ENCODE results near the gene PLCH1. TPM values are rescaled to one million over a fixed set of nuclear protein-coding genes. Genes with fewer than 3 reads are reported as not detected.

The PLCH1 gene
- total and polyA plus RNA-seq, 2 of the 8 experiments (the other 6 are each of a cell fraction or from before 2014, with no cell fraction given) = 5.8 to 17.2 TPM

- TF ChIP-seq, protein P1, sequence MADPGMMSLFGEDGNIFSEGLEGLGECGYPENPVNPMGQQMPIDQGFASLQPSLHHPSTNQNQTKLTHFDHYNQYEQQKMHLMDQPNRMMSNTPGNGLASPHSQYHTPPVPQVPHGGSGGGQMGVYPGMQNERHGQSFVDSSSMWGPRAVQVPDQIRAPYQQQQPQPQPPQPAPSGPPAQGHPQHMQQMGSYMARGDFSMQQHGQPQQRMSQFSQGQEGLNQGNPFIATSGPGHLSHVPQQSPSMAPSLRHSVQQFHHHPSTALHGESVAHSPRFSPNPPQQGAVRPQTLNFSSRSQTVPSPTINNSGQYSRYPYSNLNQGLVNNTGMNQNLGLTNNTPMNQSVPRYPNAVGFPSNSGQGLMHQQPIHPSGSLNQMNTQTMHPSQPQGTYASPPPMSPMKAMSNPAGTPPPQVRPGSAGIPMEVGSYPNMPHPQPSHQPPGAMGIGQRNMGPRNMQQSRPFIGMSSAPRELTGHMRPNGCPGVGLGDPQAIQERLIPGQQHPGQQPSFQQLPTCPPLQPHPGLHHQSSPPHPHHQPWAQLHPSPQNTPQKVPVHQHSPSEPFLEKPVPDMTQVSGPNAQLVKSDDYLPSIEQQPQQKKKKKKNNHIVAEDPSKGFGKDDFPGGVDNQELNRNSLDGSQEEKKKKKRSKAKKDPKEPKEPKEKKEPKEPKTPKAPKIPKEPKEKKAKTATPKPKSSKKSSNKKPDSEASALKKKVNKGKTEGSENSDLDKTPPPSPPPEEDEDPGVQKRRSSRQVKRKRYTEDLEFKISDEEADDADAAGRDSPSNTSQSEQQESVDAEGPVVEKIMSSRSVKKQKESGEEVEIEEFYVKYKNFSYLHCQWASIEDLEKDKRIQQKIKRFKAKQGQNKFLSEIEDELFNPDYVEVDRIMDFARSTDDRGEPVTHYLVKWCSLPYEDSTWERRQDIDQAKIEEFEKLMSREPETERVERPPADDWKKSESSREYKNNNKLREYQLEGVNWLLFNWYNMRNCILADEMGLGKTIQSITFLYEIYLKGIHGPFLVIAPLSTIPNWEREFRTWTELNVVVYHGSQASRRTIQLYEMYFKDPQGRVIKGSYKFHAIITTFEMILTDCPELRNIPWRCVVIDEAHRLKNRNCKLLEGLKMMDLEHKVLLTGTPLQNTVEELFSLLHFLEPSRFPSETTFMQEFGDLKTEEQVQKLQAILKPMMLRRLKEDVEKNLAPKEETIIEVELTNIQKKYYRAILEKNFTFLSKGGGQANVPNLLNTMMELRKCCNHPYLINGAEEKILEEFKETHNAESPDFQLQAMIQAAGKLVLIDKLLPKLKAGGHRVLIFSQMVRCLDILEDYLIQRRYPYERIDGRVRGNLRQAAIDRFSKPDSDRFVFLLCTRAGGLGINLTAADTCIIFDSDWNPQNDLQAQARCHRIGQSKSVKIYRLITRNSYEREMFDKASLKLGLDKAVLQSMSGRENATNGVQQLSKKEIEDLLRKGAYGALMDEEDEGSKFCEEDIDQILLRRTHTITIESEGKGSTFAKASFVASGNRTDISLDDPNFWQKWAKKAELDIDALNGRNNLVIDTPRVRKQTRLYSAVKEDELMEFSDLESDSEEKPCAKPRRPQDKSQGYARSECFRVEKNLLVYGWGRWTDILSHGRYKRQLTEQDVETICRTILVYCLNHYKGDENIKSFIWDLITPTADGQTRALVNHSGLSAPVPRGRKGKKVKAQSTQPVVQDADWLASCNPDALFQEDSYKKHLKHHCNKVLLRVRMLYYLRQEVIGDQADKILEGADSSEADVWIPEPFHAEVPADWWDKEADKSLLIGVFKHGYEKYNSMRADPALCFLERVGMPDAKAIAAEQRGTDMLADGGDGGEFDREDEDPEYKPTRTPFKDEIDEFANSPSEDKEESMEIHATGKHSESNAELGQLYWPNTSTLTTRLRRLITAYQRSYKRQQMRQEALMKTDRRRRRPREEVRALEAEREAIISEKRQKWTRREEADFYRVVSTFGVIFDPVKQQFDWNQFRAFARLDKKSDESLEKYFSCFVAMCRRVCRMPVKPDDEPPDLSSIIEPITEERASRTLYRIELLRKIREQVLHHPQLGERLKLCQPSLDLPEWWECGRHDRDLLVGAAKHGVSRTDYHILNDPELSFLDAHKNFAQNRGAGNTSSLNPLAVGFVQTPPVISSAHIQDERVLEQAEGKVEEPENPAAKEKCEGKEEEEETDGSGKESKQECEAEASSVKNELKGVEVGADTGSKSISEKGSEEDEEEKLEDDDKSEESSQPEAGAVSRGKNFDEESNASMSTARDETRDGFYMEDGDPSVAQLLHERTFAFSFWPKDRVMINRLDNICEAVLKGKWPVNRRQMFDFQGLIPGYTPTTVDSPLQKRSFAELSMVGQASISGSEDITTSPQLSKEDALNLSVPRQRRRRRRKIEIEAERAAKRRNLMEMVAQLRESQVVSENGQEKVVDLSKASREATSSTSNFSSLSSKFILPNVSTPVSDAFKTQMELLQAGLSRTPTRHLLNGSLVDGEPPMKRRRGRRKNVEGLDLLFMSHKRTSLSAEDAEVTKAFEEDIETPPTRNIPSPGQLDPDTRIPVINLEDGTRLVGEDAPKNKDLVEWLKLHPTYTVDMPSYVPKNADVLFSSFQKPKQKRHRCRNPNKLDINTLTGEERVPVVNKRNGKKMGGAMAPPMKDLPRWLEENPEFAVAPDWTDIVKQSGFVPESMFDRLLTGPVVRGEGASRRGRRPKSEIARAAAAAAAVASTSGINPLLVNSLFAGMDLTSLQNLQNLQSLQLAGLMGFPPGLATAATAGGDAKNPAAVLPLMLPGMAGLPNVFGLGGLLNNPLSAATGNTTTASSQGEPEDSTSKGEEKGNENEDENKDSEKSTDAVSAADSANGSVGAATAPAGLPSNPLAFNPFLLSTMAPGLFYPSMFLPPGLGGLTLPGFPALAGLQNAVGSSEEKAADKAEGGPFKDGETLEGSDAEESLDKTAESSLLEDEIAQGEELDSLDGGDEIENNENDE (IDR thresholded peaks at IDR 0.05; ENCODE audit: insufficient replicate concordance, low read length) = no peak
- TF ChIP-seq RBBP5 (IDR thresholded peaks at IDR 0.05; ENCODE audit: borderline replicate concordance, low read depth, low read length) = no peak
- TF ChIP-seq, protein P2, sequence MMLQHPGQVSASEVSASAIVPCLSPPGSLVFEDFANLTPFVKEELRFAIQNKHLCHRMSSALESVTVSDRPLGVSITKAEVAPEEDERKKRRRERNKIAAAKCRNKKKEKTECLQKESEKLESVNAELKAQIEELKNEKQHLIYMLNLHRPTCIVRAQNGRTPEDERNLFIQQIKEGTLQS (IDR thresholded peaks at IDR 0.05; ENCODE audit: insufficient read depth, low read depth, low read length) = no peak
Measured at GRCh38 chr3:155494332-155494731, 250.5 kb downstream of the PLCH1 start (continued).

All from H1 (cell line).